Esophagus muscularis mucosa (tissue), 3 donors: Measurements from ENCODE around the gene LAGE3.

Experiments
- CTCF ChIP-seq, 3 experiments: fragments of 200-600 bp in 2 of 3; fragments of 450-650 bp in 1 of 3; sonication (generic) in 2 of 3; IDR thresholded peaks; one replicate each; pipeline ENCODE4 v1.5.1; 2017 to 2019; ENCODE audit warnings: antibody characterized with exemption in 3 of 3, mild to moderate bottlenecking in 2 of 3, moderate library complexity in 1 of 3
- POLR2AphosphoS5 ChIP-seq, 2 donors: sonication (generic); formaldehyde crosslinking; IDR thresholded peaks; one replicate each; pipeline ENCODE4 v1.6.1; 2017; ENCODE audit warnings: antibody characterized with exemption in 2 of 2

- TF ChIP-seq POLR2AphosphoS5 (IDR thresholded peaks at IDR 0.05): no peak
- TF ChIP-seq CTCF (IDR thresholded peaks at IDR 0.05): no peak
These were observed 30.6 kb downstream of the LAGE3 start for GRCh38 chrX:154448484-154448883.
